H1 (cell line): ENCODE data around the gene MLPH. TPM values are rescaled to one million over a fixed set of nuclear protein-coding genes. Genes with fewer than 3 reads are reported as not detected.

Source experiments
- CTCF ChIA-PET: fragments of 300-600 bp; sonication (Branson Sonifier 250); formaldehyde crosslinking; loops from one replicate; lab custom pipeline; 2021; ENCODE audit not compliant: partially characterized antibody; lab: Charles Lee
- POLR2A ChIA-PET: fragments of 300-600 bp; sonication (Branson Sonifier 250); formaldehyde crosslinking; loops from one replicate; lab custom pipeline; 2021; ENCODE audit warnings: inconsistent platforms; ENCODE audit not compliant: partially characterized antibody; lab: Charles Lee
- DNase-seq, 2 experiments: peaks; one replicate each; pipeline versions ENCODE4 v3.0.0 to v3.0.0-alpha.2; 2010 to 2022; ENCODE audit warnings: low spot score in 2 of 2, low read depth in 1 of 2, mixed read lengths in 1 of 2
- FAIRE-seq: peaks from 2 replicates; lab custom pipeline; 2011; peaks lifted over from hg19 to GRCh38; lab: Jason Lieb, UNC
- H2AFZ ChIP-seq: 2 replicates; pipeline ENCODE4 v1.8.1; 2012; ENCODE audit warnings: low read length, inconsistent platforms
- H2AK5ac ChIP-seq: 2 replicates; pipeline ENCODE4 v1.6.1; 2013; ENCODE audit warnings: low read depth, low read length
- H2BK120ac ChIP-seq: replicated peaks from 2 replicates; pipeline ENCODE3; 2013; ENCODE audit warnings: low read depth, low read length, inconsistent platforms
- H2BK12ac ChIP-seq: 2 replicates; pipeline ENCODE4 v1.6.1; 2013; ENCODE audit warnings: low read depth, low read length
- H2BK15ac ChIP-seq: 2 replicates; pipeline ENCODE4 v1.6.1; 2013; ENCODE audit warnings: low read length
- H2BK20ac ChIP-seq: 2 replicates; pipeline ENCODE4 v1.6.1; 2013; ENCODE audit warnings: low read length
- H2BK5ac ChIP-seq: 2 replicates; pipeline ENCODE4 v1.6.1; 2013; ENCODE audit warnings: low read depth, low read length
- H3K14ac ChIP-seq: 2 replicates; pipeline ENCODE4 v1.6.1; 2013; ENCODE audit warnings: inconsistent platforms; ENCODE audit not compliant: insufficient read length
- H3K18ac ChIP-seq: 2 replicates; pipeline ENCODE4 v1.6.1; 2013; ENCODE audit warnings: low read length; ENCODE audit errors: extremely low read depth
- H3K23ac ChIP-seq: 2 replicates; pipeline ENCODE4 v1.6.1; 2013; ENCODE audit warnings: inconsistent platforms; ENCODE audit not compliant: insufficient read length
- H3K23me2 ChIP-seq: 2 replicates; pipeline ENCODE4 v1.6.1; 2013; ENCODE audit warnings: low read depth, low read length
- H3K27ac ChIP-seq: 2 replicates; pipeline ENCODE4 v1.6.1; 2011; ENCODE audit warnings: low read depth, low read length, inconsistent platforms
- H3K27me3 ChIP-seq, 4 experiments: replicated peaks in 1 of 4; 1 replicate in 1 of 4; 2 replicates in 3 of 4; pipeline versions ENCODE4 v1.6.1 to v1.8.1; 2011 to 2013; ENCODE audit warnings: low read length in 3 of 4, mild to moderate bottlenecking in 3 of 4, inconsistent platforms in 2 of 4, mixed read lengths in 2 of 4, moderate library complexity in 1 of 4; ENCODE audit not compliant: control insufficient read depth in 3 of 4, insufficient read depth in 3 of 4; ENCODE audit errors: extremely low read depth in 1 of 4
- H3K36me3 ChIP-seq, 4 experiments: 2 replicates each; pipeline versions ENCODE4 v1.6.1 to v1.8.1; 2011 to 2013; ENCODE audit warnings: mild to moderate bottlenecking in 4 of 4, low read length in 3 of 4, moderate library complexity in 2 of 4, control low read depth in 1 of 4, inconsistent platforms in 1 of 4; ENCODE audit not compliant: insufficient read depth in 4 of 4, control insufficient read depth in 2 of 4
- H3K4ac ChIP-seq: replicated peaks from 2 replicates; pipeline ENCODE3; 2013; ENCODE audit warnings: low read length, low read depth, mixed read lengths, inconsistent platforms; ENCODE audit not compliant: insufficient read length
- H3K4me1 ChIP-seq, 4 experiments: replicated peaks in 1 of 4; 1 replicate in 1 of 4; 2 replicates in 3 of 4; pipeline versions ENCODE4 v1.6.1 to v1.8.1; 2011 to 2013; ENCODE audit warnings: low read length in 3 of 4, inconsistent platforms in 2 of 4, mixed read lengths in 1 of 4; ENCODE audit not compliant: insufficient read depth in 4 of 4, control insufficient read depth in 3 of 4
- H3K4me2 ChIP-seq, 2 experiments: 2 replicates each; pipeline versions ENCODE4 v1.6.1 to v1.8.1; 2011 to 2013; ENCODE audit warnings: low read depth in 2 of 2, low read length in 2 of 2, control low read depth in 1 of 2, inconsistent platforms in 1 of 2, mild to moderate bottlenecking in 1 of 2; ENCODE audit not compliant: insufficient read depth in 1 of 2
- H3K4me3 ChIP-seq, 4 experiments: fragments of 200-600, 300-600 bp in 1 of 4; sonication (generic), shearing (Covaris generic), sonication (Bioruptor Twin) in 1 of 4; 2 replicates each; pipeline versions ENCODE4 v1.5.1 to v1.8.1; 2011 to 2016; ENCODE audit warnings: low read length in 4 of 4, low read depth in 3 of 4, control low read depth in 2 of 4, inconsistent platforms in 2 of 4, mild to moderate bottlenecking in 2 of 4, mixed read lengths in 1 of 4, moderate library complexity in 1 of 4; ENCODE audit not compliant: insufficient read depth in 2 of 4; ENCODE audit errors: extremely low read depth in 1 of 4
- H3K56ac ChIP-seq: replicated peaks from 2 replicates; pipeline ENCODE3; 2013; ENCODE audit warnings: low read depth, mild to moderate bottlenecking, mixed read lengths, low read length, inconsistent platforms; ENCODE audit not compliant: insufficient read length
- H3K79me1 ChIP-seq: 2 replicates; pipeline ENCODE4 v1.6.1; 2013; ENCODE audit warnings: low read depth, low read length, control low read depth
- H3K79me2 ChIP-seq, 2 experiments: 2 replicates each; pipeline versions ENCODE4 v1.6.1 to v1.8.1; 2012 to 2013; ENCODE audit warnings: low read length in 2 of 2, mild to moderate bottlenecking in 2 of 2, inconsistent platforms in 1 of 2; ENCODE audit not compliant: insufficient read depth in 2 of 2, control insufficient read depth in 1 of 2
- H3K9ac ChIP-seq, 4 experiments: replicated peaks in 1 of 4; 1 replicate in 1 of 4; 2 replicates in 3 of 4; pipeline versions ENCODE4 v1.6.1 to v1.8.1; 2011 to 2013; ENCODE audit warnings: low read depth in 3 of 4, low read length in 3 of 4, control low read depth in 2 of 4, mild to moderate bottlenecking in 2 of 4, moderate library complexity in 2 of 4, inconsistent platforms in 1 of 4; ENCODE audit errors: extremely low read depth in 1 of 4
- H3K9me3 ChIP-seq, 2 experiments: 2 replicates each; pipeline versions ENCODE4 v1.6.1 to v1.8.1; 2012 to 2013; ENCODE audit warnings: mild to moderate bottlenecking in 2 of 2, moderate library complexity in 2 of 2, control low read depth in 1 of 2, inconsistent platforms in 1 of 2, low read depth in 1 of 2, low read length in 1 of 2, mixed read lengths in 1 of 2; ENCODE audit not compliant: insufficient read depth in 2 of 2
- H4K20me1 ChIP-seq, 2 experiments: replicated peaks in 1 of 2; 2 replicates each; pipeline versions ENCODE3 to v1.8.1; 2011 to 2013; ENCODE audit warnings: inconsistent platforms in 2 of 2, low read length in 2 of 2, mild to moderate bottlenecking in 1 of 2; ENCODE audit not compliant: insufficient read depth in 2 of 2, control insufficient read depth in 1 of 2
- H4K5ac ChIP-seq: 2 replicates; pipeline ENCODE4 v1.6.1; 2013; ENCODE audit warnings: low read length, low read depth, mixed read lengths, inconsistent platforms; ENCODE audit not compliant: insufficient read length
- H4K8ac ChIP-seq: 2 replicates; pipeline ENCODE4 v1.8.0; 2013; ENCODE audit warnings: mild to moderate bottlenecking, moderate library complexity, low read length, inconsistent platforms; ENCODE audit not compliant: insufficient read depth; ENCODE audit errors: extremely low read depth
- H4K91ac ChIP-seq: replicated peaks from 2 replicates; pipeline ENCODE3; 2013; ENCODE audit warnings: low read length, mixed read lengths, inconsistent platforms; ENCODE audit not compliant: insufficient read length
- EP300 ChIP-seq, 2 experiments: IDR thresholded peaks; 1 replicate in 1 of 2; 2 replicates in 1 of 2; pipeline ENCODE4 v1.6.1; 2011 to 2012; ENCODE audit warnings: low read depth in 2 of 2, low read length in 2 of 2, mild to moderate bottlenecking in 2 of 2, borderline replicate concordance in 1 of 2, inconsistent platforms in 1 of 2, moderate library complexity in 1 of 2
- EZH2 ChIP-seq: fragments of 200-600 bp; sonication (generic); IDR thresholded peaks from 2 replicates; pipeline ENCODE4 v1.7.1; 2012; ENCODE audit warnings: low read depth, mild to moderate bottlenecking, moderate library complexity, low read length, inconsistent platforms; ENCODE audit not compliant: severe bottlenecking
- GTF2F1 ChIP-seq: IDR thresholded peaks from 2 replicates; pipeline ENCODE4 v1.6.1; 2012; ENCODE audit warnings: low read depth, low read length, improper control_type of control experiment, borderline replicate concordance
- PHF8 ChIP-seq: fragments of 200-600 bp; sonication (generic); conservative IDR thresholded peaks from 2 replicates; pipeline ENCODE4 v1.7.1; 2012; ENCODE audit warnings: low read depth, mild to moderate bottlenecking, inconsistent platforms, low read length, moderate library complexity
- RBBP5 ChIP-seq: IDR thresholded peaks from 2 replicates; pipeline ENCODE4 v1.7.1; 2012; ENCODE audit warnings: low read depth, mild to moderate bottlenecking, inconsistent platforms, low read length, moderate library complexity, borderline replicate concordance
- SUZ12 ChIP-seq: fragments of 200-600 bp; sonication (generic); IDR thresholded peaks from 2 replicates; pipeline ENCODE4 v1.6.1; 2012; ENCODE audit warnings: mild to moderate bottlenecking, inconsistent platforms, low read length, moderate library complexity, mixed read lengths
- TAF1 ChIP-seq: IDR thresholded peaks from 2 replicates; pipeline ENCODE4 v1.6.1; 2011; ENCODE audit warnings: mild to moderate bottlenecking, low read depth, low read length
- TAF7 ChIP-seq: optimal IDR thresholded peaks from 2 replicates; pipeline ENCODE3; 2011; ENCODE audit warnings: low read depth, mild to moderate bottlenecking, inconsistent platforms, low read length, moderate library complexity, borderline replicate concordance
- ZNF274 ChIP-seq: IDR thresholded peaks from 2 replicates; pipeline ENCODE4 v1.7.0; 2012; ENCODE audit warnings: low read length, borderline replicate concordance; ENCODE audit errors: extremely low read depth
- WGBS, 2 experiments: shearing (Covaris generic) in 1 of 2; methylation state at CpG; one replicate each; pipeline versions ENCODE4 v1.1.6 to v1.1.7; 2013 to 2015; ENCODE audit warnings: low lambda C conversion rate in 2 of 2, mixed read lengths in 2 of 2, inconsistent platforms in 1 of 2, low coverage in 1 of 2, missing lambda C conversion rate in 1 of 2; ENCODE audit not compliant: insufficient replicate concordance in 2 of 2, insufficient coverage in 1 of 2, insufficient read length in 1 of 2; ENCODE audit errors: extremely low coverage in 1 of 2, missing lambda C conversion rate in 1 of 2; 5-methylcytosine and 5-hydroxymethylcytosine counted together
- polyA plus RNA-seq, 7 experiments: library from polyadenylated mRNA; depleted of rRNA in 3 of 7; stranded (reverse) in 5 of 7; unstranded in 2 of 7; fragments of >200 nt in 5 of 7; fragments of 200-250 nt in 2 of 7; gene quantifications; 1 replicate in 5 of 7; 2 replicates in 1 of 7; 4 replicates in 1 of 7; pipeline versions ENCODE4 v1.2.1 to v1.2.3, GENCODE V29; 2011 to 2013; ENCODE audit warnings: missing spikeins in 2 of 7, mixed read lengths in 2 of 7
- total RNA-seq: library from RNA; stranded (reverse); fragmentation: NEBNext Ultra II Directional; extraction: Animal tissue kit (Norgen Biotek cat#: 25700); gene quantifications from 2 replicates; pipeline ENCODE4 v1.2.1, GENCODE V29; 2021
- TF ChIP-seq, protein P1 (sequence below), 3 experiments: IDR thresholded peaks; 1 replicate in 2 of 3; 2 replicates in 1 of 3; pipeline versions ENCODE4 v1.5.1 to v1.6.1; 2011; ENCODE audit warnings: low read length in 3 of 3, mild to moderate bottlenecking in 3 of 3, inconsistent platforms in 2 of 3, low read depth in 1 of 3, moderate library complexity in 1 of 3; ENCODE audit not compliant: insufficient read depth in 1 of 3; ENCODE audit errors: control extremely low read depth in 1 of 3

The MLPH gene
- total and polyA plus RNA-seq, 2 of the 8 experiments (the other 6 are each of a cell fraction or from before 2014, with no cell fraction given): 12.7 to 17.0 TPM

GRCh38 chr2:237520290-237520689, 33.2 kb downstream of the MLPH start:
- H3K36me3 ChIP-seq: peaks cover 0 to 2% (median 0%) of the 10 kb centered on the region in 4 experiments; a peak in 1 of 8 replicates
- H3K9ac ChIP-seq: no peak overlapping the region
- H4K91ac ChIP-seq: no peak overlapping the region
- no peak overlapping the region for H4K8ac ChIP-seq
- DNase-seq (no peak), FAIRE-seq (no peak)
- TF ChIP-seq, protein P1, sequence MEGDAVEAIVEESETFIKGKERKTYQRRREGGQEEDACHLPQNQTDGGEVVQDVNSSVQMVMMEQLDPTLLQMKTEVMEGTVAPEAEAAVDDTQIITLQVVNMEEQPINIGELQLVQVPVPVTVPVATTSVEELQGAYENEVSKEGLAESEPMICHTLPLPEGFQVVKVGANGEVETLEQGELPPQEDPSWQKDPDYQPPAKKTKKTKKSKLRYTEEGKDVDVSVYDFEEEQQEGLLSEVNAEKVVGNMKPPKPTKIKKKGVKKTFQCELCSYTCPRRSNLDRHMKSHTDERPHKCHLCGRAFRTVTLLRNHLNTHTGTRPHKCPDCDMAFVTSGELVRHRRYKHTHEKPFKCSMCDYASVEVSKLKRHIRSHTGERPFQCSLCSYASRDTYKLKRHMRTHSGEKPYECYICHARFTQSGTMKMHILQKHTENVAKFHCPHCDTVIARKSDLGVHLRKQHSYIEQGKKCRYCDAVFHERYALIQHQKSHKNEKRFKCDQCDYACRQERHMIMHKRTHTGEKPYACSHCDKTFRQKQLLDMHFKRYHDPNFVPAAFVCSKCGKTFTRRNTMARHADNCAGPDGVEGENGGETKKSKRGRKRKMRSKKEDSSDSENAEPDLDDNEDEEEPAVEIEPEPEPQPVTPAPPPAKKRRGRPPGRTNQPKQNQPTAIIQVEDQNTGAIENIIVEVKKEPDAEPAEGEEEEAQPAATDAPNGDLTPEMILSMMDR (IDR thresholded peaks at IDR 0.05; ENCODE audit: control extremely low read depth in 1 of 3, insufficient read depth in 1 of 3, low read depth in 1 of 3, low read length in 3 of 3): no peak
- TF ChIP-seq TAF1: no peak
- TF ChIP-seq TAF7: no peak
- TF ChIP-seq EZH2: no peak
- no peak for TF ChIP-seq PHF8
- no peak for TF ChIP-seq SUZ12
- TF ChIP-seq EP300 (IDR thresholded peaks at IDR 0.05; ENCODE audit: borderline replicate concordance in 1 of 2, low read depth in 2 of 2, low read length in 2 of 2): no peak
- no peak for TF ChIP-seq RBBP5
- TF ChIP-seq ZNF274: no peak
- no peak for TF ChIP-seq GTF2F1
- H3K27ac ChIP-seq: no peak overlapping the region
- no peak overlapping the region for H3K23ac ChIP-seq
- no peak overlapping the region for H3K56ac ChIP-seq
- H3K9me3 ChIP-seq: no peaks in the 10 kb centered on the region
- H3K79me1 ChIP-seq: no peaks in the 10 kb centered on the region
- POLR2A ChIA-PET: interaction anchor here (3.1 kb wide), 1 partner anchor 12 kb away, joined by 9 read pairs; no protein-coding TSS in a partner anchor
- H3K27me3 ChIP-seq: no peaks in the 10 kb centered on the region
- H3K4me1 ChIP-seq: no peaks in the 10 kb centered on the region
- no peak overlapping the region for H3K4me2 ChIP-seq
- CTCF ChIA-PET: interaction anchor here (0.9 to 3.4 kb wide), 5 partner anchors 8 to 226 kb away, joined by 3 to 16 read pairs (median 5); no protein-coding TSS in a partner anchor
- no peak overlapping the region for H2BK12ac ChIP-seq
- no peak overlapping the region for H2BK5ac ChIP-seq
- 93% methylated on average over 6 of the region's 6 CpGs; no CpG with 5 or more reads in 1 of the 2 experiments for WGBS, 2 experiments
- no peak overlapping the region for H2BK15ac ChIP-seq
- peaks cover 0 to 8% of the 10 kb centered on the region in 2 experiments for H4K20me1 ChIP-seq
- no peak overlapping the region for H2AFZ ChIP-seq
- no peak overlapping the region for H3K4me3 ChIP-seq
- H3K14ac ChIP-seq: no peak overlapping the region
- H3K18ac ChIP-seq: no peak overlapping the region
- no peak overlapping the region for H4K5ac ChIP-seq
- no peaks in the 10 kb centered on the region for H3K79me2 ChIP-seq
- no peak overlapping the region for H2BK20ac ChIP-seq
- no peak overlapping the region for H2AK5ac ChIP-seq
- H3K4ac ChIP-seq: no peak overlapping the region
- peaks cover 18% of the 10 kb centered on the region; the same call in 1 of the 2 replicates for H3K23me2 ChIP-seq
- H2BK120ac ChIP-seq: no peak overlapping the region
